HepG2 (cell line): ENCODE results near the gene PTPRN. TPM values are rescaled to one million over a fixed set of nuclear protein-coding genes. Genes with fewer than 3 reads are reported as not detected.
A peak's percentile ranks its signal among the peaks of the same experiment; 100 is the strongest.

Source experiments
- HMG20A ChIP-seq: IDR thresholded peaks from 2 replicates; pipeline ENCODE4 v1.6.1; 2016; ENCODE audit warnings: borderline replicate concordance
- POLR2G ChIP-seq: fragments of 200-400 bp; formaldehyde crosslinking; IDR thresholded peaks from 2 replicates; pipeline ENCODE4 v1.6.1; 2018; ENCODE audit warnings: mild to moderate bottlenecking, low read depth, low read length, moderate library complexity
- RFX3 ChIP-seq: IDR thresholded peaks from 2 replicates; pipeline ENCODE4 v1.6.1; 2016; ENCODE audit warnings: missing biosample characterization, missing genetic modification reagents
- ZBED4 ChIP-seq: sonication (generic); formaldehyde crosslinking; IDR thresholded peaks from 2 replicates; pipeline ENCODE4 v1.4.0; 2020; ENCODE audit warnings: missing genetic modification reagents, borderline replicate concordance
- ZBTB1 ChIP-seq: sonication (generic); formaldehyde crosslinking; IDR thresholded peaks from 2 replicates; pipeline ENCODE4 v1.4.0; 2020; ENCODE audit warnings: missing genetic modification reagents, borderline replicate concordance
- ZKSCAN8 ChIP-seq: IDR thresholded peaks from 2 replicates; pipeline ENCODE4 v1.6.1; 2016; ENCODE audit warnings: borderline replicate concordance, missing genetic modification reagents, missing compliant biosample characterization
- ZNF362 ChIP-seq: sonication (generic); formaldehyde crosslinking; IDR thresholded peaks from 2 replicates; pipeline ENCODE4 v1.4.0; 2020; ENCODE audit warnings: missing genetic modification reagents, mild to moderate bottlenecking, borderline replicate concordance
- ZNF569 ChIP-seq: sonication (generic); formaldehyde crosslinking; IDR thresholded peaks from 2 replicates; pipeline ENCODE4 v1.5.0; 2020; ENCODE audit warnings: mild to moderate bottlenecking, missing genetic modification reagents, moderate library complexity, borderline replicate concordance
- ZNF7 ChIP-seq: IDR thresholded peaks from 2 replicates; pipeline ENCODE4 v1.6.1; 2016; ENCODE audit warnings: missing biosample characterization, missing genetic modification reagents
- ZNF773 ChIP-seq: sonication (generic); formaldehyde crosslinking; IDR thresholded peaks from 2 replicates; pipeline ENCODE4 v1.4.0; 2020; ENCODE audit warnings: missing genetic modification reagents, borderline replicate concordance
- polyA plus RNA-seq, 8 experiments: library from polyadenylated mRNA; depleted of rRNA in 3 of 8; stranded (reverse) in 7 of 8; unstranded in 1 of 8; fragments of >200 nt; fragmentation: Illumina TruSeq in 4 of 8; extraction: Trizol in 4 of 8; gene quantifications; 2 replicates each; pipeline versions ENCODE4 v1.2.1 to v1.2.3, GENCODE V29; 2011 to 2016; ENCODE audit warnings: low read depth in 4 of 8, missing spikeins in 1 of 8, mixed read lengths in 1 of 8; ENCODE audit not compliant: insufficient read depth in 1 of 8
- total RNA-seq, 5 experiments: library from RNA; depleted of rRNA; stranded (reverse); fragments of >200 nt; fragmentation: Illumina TruSeq; extraction: Trizol; gene quantifications; 2 replicates each; pipeline ENCODE4 v1.2.3, GENCODE V29; 2016; ENCODE audit warnings: low read depth in 1 of 5
- TF ChIP-seq, protein P1 (sequence below): sonication (generic); formaldehyde crosslinking; IDR thresholded peaks from 2 replicates; pipeline ENCODE4 v1.8.1; 2023; ENCODE audit warnings: mild to moderate bottlenecking, missing genetic modification reagents
- TF ChIP-seq, protein P2 (sequence below): sonication (generic); formaldehyde crosslinking; IDR thresholded peaks from 2 replicates; pipeline ENCODE4 v1.4.0; 2020; ENCODE audit warnings: mild to moderate bottlenecking, missing genetic modification reagents
- TF ChIP-seq, protein P3 (sequence below), 2 experiments: fragments of 450-650 bp in 1 of 2; sonication (generic) in 1 of 2; formaldehyde crosslinking; IDR thresholded peaks; 2 replicates each; pipeline versions ENCODE4 v1.5.0 to v1.8.0; 2020 to 2022; ENCODE audit warnings: mild to moderate bottlenecking in 1 of 2, missing genetic modification reagents in 1 of 2

Gene PTPRN
- total and polyA plus RNA-seq, 2 of the 13 experiments (the other 11 are each of a cell fraction or from before 2014, with no cell fraction given), result 0.26 TPM; not detected in 1

GRCh38 chr2:219294356-219295351 is 14.5 kb downstream of the PTPRN start (continued):
- TF ChIP-seq ZNF569 (no peak), ZNF7 (CRISPR knock-in tag) (no peak), POLR2G (peak; percentile 81), ZNF773 (CRISPR knock-in tag) (peak; percentile 58; the same call in 1 of the 2 replicates), RFX3 (CRISPR knock-in tag) (no peak), ZBTB1 (CRISPR knock-in tag) (no peak; the same call in 1 of the 2 replicates), HMG20A (CRISPR knock-in tag) (no peak; the same call in 1 of the 2 replicates), ZBED4 (CRISPR knock-in tag) (peak; percentile 94; the same call in 1 of the 2 replicates), ZNF362 (peak; percentile 52; the same call in 1 of the 2 replicates), ZKSCAN8 (CRISPR knock-in tag) (peak; percentile 87; the same call in 1 of the 2 replicates)
- TF ChIP-seq, protein P1, sequence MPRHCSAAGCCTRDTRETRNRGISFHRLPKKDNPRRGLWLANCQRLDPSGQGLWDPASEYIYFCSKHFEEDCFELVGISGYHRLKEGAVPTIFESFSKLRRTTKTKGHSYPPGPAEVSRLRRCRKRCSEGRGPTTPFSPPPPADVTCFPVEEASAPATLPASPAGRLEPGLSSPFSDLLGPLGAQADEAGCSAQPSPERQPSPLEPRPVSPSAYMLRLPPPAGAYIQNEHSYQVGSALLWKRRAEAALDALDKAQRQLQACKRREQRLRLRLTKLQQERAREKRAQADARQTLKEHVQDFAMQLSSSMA (CRISPR knock-in tag), result peak; percentile 89; the same call in 1 of the 2 replicates
- TF ChIP-seq, protein P2, sequence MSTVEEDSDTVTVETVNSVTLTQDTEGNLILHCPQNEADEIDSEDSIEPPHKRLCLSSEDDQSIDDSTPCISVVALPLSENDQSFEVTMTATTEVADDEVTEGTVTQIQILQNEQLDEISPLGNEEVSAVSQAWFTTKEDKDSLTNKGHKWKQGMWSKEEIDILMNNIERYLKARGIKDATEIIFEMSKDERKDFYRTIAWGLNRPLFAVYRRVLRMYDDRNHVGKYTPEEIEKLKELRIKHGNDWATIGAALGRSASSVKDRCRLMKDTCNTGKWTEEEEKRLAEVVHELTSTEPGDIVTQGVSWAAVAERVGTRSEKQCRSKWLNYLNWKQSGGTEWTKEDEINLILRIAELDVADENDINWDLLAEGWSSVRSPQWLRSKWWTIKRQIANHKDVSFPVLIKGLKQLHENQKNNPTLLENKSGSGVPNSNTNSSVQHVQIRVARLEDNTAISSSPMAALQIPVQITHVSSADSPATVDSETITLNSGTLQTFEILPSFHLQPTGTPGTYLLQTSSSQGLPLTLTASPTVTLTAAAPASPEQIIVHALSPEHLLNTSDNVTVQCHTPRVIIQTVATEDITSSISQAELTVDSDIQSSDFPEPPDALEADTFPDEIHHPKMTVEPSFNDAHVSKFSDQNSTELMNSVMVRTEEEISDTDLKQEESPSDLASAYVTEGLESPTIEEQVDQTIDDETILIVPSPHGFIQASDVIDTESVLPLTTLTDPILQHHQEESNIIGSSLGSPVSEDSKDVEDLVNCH (CRISPR knock-in tag), result no peak
- TF ChIP-seq, protein P3, sequence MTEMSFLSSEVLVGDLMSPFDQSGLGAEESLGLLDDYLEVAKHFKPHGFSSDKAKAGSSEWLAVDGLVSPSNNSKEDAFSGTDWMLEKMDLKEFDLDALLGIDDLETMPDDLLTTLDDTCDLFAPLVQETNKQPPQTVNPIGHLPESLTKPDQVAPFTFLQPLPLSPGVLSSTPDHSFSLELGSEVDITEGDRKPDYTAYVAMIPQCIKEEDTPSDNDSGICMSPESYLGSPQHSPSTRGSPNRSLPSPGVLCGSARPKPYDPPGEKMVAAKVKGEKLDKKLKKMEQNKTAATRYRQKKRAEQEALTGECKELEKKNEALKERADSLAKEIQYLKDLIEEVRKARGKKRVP (CRISPR knock-in tag; IDR thresholded peaks at IDR 0.05), result no peak
